K562 (cell line): Measurements from ENCODE around the gene BZW1. TPM values are rescaled to one million over a fixed set of nuclear protein-coding genes. Genes with fewer than 3 reads are reported as not detected.

ENCODE experiments used
- CEBPZ ChIP-seq: fragments of 150-350 bp; IDR thresholded peaks from 2 replicates; pipeline ENCODE4 v1.6.1; 2014; ENCODE audit warnings: low read depth, mild to moderate bottlenecking, low read length, borderline replicate concordance
- CREBBP ChIP-seq: IDR thresholded peaks from one replicate; pipeline ENCODE4 v1.6.1; 2012; ENCODE audit warnings: low read depth, mild to moderate bottlenecking, control low read depth, inconsistent platforms, low read length
- CTBP1 ChIP-seq: fragments of 450-650 bp; IDR thresholded peaks from 2 replicates; pipeline ENCODE4 v1.6.1; 2016; ENCODE audit warnings: borderline replicate concordance
- DDX20 ChIP-seq: fragments of 450-650 bp; IDR thresholded peaks from 2 replicates; pipeline ENCODE4 v1.6.1; 2016; ENCODE audit warnings: missing genetic modification characterization, low read depth, mild to moderate bottlenecking, missing compliant biosample characterization, moderate library complexity
- ELK3 ChIP-seq: fragments of 450-650 bp; formaldehyde crosslinking; IDR thresholded peaks from 2 replicates; pipeline ENCODE4 v1.4.0; 2020; ENCODE audit warnings: mild to moderate bottlenecking
- ERF ChIP-seq: fragments of 450-650 bp; formaldehyde crosslinking; IDR thresholded peaks from 2 replicates; pipeline ENCODE4 v1.4.0; 2020; ENCODE audit warnings: mild to moderate bottlenecking, mixed read lengths
- ESRRA ChIP-seq: fragments of 450-650 bp; IDR thresholded peaks from 2 replicates; pipeline ENCODE4 v1.6.1; 2014; ENCODE audit warnings: low read depth, mild to moderate bottlenecking, moderate library complexity, borderline replicate concordance
- GMEB1 ChIP-seq: fragments of 250-450 bp; sonication (Bioruptor Pico); IDR thresholded peaks from 2 replicates; pipeline ENCODE4 v1.4.0; 2020; ENCODE audit warnings: mild to moderate bottlenecking
- GTF2E2 ChIP-seq: fragments of 200-800 bp; sonication (Bioruptor generic); IDR thresholded peaks from 2 replicates; pipeline ENCODE4 v1.6.1; 2016; ENCODE audit warnings: missing genetic modification characterization, missing compliant biosample characterization
- KLF10 ChIP-seq: fragments of 250-450 bp; sonication (Bioruptor Pico); IDR thresholded peaks from 2 replicates; pipeline ENCODE4 v1.6.1; 2021; ENCODE audit warnings: matching md5 sums
- MEF2D ChIP-seq: conservative IDR thresholded peaks from 2 replicates; pipeline ENCODE4 v1.6.1; 2016; ENCODE audit warnings: low read depth, missing genetic modification characterization, missing compliant biosample characterization
- MNT ChIP-seq, 2 experiments: fragments of 450-650 bp; conservative IDR thresholded peaks; 2 replicates each; pipeline ENCODE4 v1.6.1; 2017; ENCODE audit warnings: mild to moderate bottlenecking in 2 of 2, moderate library complexity in 2 of 2
- RBBP5 ChIP-seq: fragments of 200-600 bp; sonication (generic); IDR thresholded peaks from 2 replicates; pipeline ENCODE4 v1.6.1; 2012; ENCODE audit warnings: borderline replicate concordance, mild to moderate bottlenecking, low read length, control low read depth, inconsistent platforms; ENCODE audit not compliant: insufficient read depth, poor library complexity, severe bottlenecking
- SNAPC5 ChIP-seq: fragments of 250-450 bp; sonication (Bioruptor Pico); IDR thresholded peaks from 2 replicates; pipeline ENCODE4 v1.8.0; 2021; ENCODE audit warnings: moderate library complexity, mild to moderate bottlenecking, inconsistent platforms
- SP2 ChIP-seq: IDR thresholded peaks from 2 replicates; pipeline ENCODE4 v1.6.1; 2011; ENCODE audit warnings: mild to moderate bottlenecking, low read depth, low read length, moderate library complexity; ENCODE audit not compliant: poor library complexity, severe bottlenecking; ENCODE audit errors: extremely low read depth
- ZNF143 ChIP-seq: sonication (generic); formaldehyde crosslinking; IDR thresholded peaks from 2 replicates; pipeline ENCODE4 v1.9.0; 2022; ENCODE audit warnings: mild to moderate bottlenecking, missing genetic modification reagents
- ZNF24 ChIP-seq: fragments of 450-650 bp; IDR thresholded peaks from 2 replicates; pipeline ENCODE4 v1.6.1; 2016
- ZNF589 ChIP-seq: fragments of 200-800 bp; sonication (Bioruptor generic); IDR thresholded peaks from 2 replicates; pipeline ENCODE4 v1.6.1; 2016; ENCODE audit warnings: low read depth, missing genetic modification characterization, missing compliant biosample characterization
- ZNF785 ChIP-seq: fragments of 250-450 bp; sonication (Bioruptor Pico); IDR thresholded peaks from 2 replicates; pipeline ENCODE4 v1.4.0; 2020; ENCODE audit warnings: mild to moderate bottlenecking
- polyA plus RNA-seq, 8 experiments: library from polyadenylated mRNA; depleted of rRNA in 4 of 8; stranded (reverse) in 5 of 8; unstranded in 3 of 8; fragments of >200 nt; fragmentation: Nextera tagmentation in 2 of 8; fragmentation: Illumina TruSeq in 1 of 8; extraction: Ambion mirVana in 2 of 8; extraction: Trizol in 1 of 8; gene quantifications; 2 replicates each; pipeline versions ENCODE4 v1.2.1 to v1.2.3, GENCODE V29; 2011 to 2014; ENCODE audit warnings: inconsistent platforms in 1 of 8, missing spikeins in 1 of 8
- total RNA-seq, 7 experiments: library from RNA; depleted of rRNA in 6 of 7; stranded (reverse); fragments of >200 nt in 6 of 7; fragmentation: Illumina TruSeq in 2 of 7; extraction: Trizol in 2 of 7; gene quantifications; 2 replicates each; pipeline versions ENCODE4 v1.2.1 to v1.2.3, GENCODE V29; 2011 to 2021; ENCODE audit warnings: low replicate concordance in 1 of 7

The BZW1 gene
- total and polyA plus RNA-seq, 9 of the 15 experiments (the other 6 are each of a cell fraction or from before 2014, with no cell fraction given) = 110 to 244 (median 198) TPM

GRCh38 chr2:200812122-200813022, 662 bp downstream of the BZW1 start (continued):
- TF ChIP-seq RBBP5 = peak; percentile 74
- TF ChIP-seq GTF2E2 = peak; percentile 50; the same call in 1 of the 2 replicates
- TF ChIP-seq CEBPZ = no peak
- TF ChIP-seq MNT (conservative IDR thresholded peaks at IDR 0.05) = peak in 1 of 2 experiments; percentile 18; a peak in 1 of 4 replicates
- no peak for TF ChIP-seq ERF (CRISPR knock-in tag)
- TF ChIP-seq ZNF143 (CRISPR knock-in tag) = no peak
- TF ChIP-seq ELK3 = no peak
- 0 out of 2 replicates have a peak, but pooled peaks have one; percentile 21 for TF ChIP-seq ZNF589
- TF ChIP-seq ESRRA = peak; percentile 38; the same call in 1 of the 2 replicates
- TF ChIP-seq ZNF785 = no peak
- TF ChIP-seq CTBP1 = peak; percentile 44; the same call in 1 of the 2 replicates
- TF ChIP-seq SNAPC5 (CRISPR knock-in tag) = no peak
- TF ChIP-seq KLF10 = no peak
- TF ChIP-seq GMEB1 = no peak
- TF ChIP-seq DDX20 (tag) = no peak
- TF ChIP-seq ZNF24 = no peak
- no peak for TF ChIP-seq SP2
- TF ChIP-seq MEF2D = no peak
- no peak for TF ChIP-seq CREBBP
